Ovary (tissue), 3 donors: ENCODE results near the gene PRKAG1.

Experiments used
- EP300 ChIP-seq: sonication (generic); formaldehyde crosslinking; IDR thresholded peaks from one replicate; pipeline ENCODE4 v1.6.1; 2017; ENCODE audit warnings: antibody characterized with exemption
- POLR2A ChIP-seq: fragments of 450-650 bp; IDR thresholded peaks from one replicate; pipeline ENCODE4 v1.6.1; 2017; ENCODE audit warnings: antibody characterized with exemption, mild to moderate bottlenecking, moderate library complexity
- TF ChIP-seq, protein P1 (sequence below), 3 donors: fragments of 450-650 bp in 2 of 3; fragments of 200-600 bp in 1 of 3; IDR thresholded peaks; one replicate each; pipeline versions ENCODE4 v1.5.1 to v1.8.0; 2016 to 2022; ENCODE audit warnings: antibody characterized with exemption in 3 of 3, mild to moderate bottlenecking in 1 of 3
- donor health status: DM: no; HTN: no; CAD: no.

DNA sequence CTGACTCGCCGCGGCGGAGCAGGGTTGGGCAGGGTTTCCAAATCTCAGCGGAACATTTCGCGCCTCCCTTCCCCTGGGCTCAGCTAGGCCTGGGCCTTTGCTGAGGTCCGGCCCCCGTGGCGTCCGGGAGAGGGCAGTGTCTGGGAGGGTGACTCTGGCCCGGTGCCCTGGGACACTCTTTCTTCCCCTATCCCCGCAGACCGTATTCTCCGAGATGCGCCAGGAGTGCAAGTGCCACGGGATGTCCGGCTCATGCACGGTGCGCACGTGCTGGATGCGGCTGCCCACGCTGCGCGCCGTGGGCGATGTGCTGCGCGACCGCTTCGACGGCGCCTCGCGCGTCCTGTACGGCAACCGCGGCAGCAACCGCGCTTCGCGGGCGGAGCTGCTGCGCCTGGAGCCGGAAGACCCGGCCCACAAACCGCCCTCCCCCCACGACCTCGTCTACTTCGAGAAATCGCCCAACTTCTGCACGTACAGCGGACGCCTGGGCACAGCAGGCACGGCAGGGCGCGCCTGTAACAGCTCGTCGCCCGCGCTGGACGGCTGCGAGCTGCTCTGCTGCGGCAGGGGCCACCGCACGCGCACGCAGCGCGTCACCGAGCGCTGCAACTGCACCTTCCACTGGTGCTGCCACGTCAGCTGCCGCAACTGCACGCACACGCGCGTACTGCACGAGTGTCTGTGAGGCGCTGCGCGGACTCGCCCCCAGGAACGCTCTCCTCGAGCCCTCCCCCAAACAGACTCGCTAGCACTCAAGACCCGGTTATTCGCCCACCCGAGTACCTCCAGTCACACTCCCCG, 37.4 kb downstream of the PRKAG1 start:
- TF ChIP-seq, protein P1, sequence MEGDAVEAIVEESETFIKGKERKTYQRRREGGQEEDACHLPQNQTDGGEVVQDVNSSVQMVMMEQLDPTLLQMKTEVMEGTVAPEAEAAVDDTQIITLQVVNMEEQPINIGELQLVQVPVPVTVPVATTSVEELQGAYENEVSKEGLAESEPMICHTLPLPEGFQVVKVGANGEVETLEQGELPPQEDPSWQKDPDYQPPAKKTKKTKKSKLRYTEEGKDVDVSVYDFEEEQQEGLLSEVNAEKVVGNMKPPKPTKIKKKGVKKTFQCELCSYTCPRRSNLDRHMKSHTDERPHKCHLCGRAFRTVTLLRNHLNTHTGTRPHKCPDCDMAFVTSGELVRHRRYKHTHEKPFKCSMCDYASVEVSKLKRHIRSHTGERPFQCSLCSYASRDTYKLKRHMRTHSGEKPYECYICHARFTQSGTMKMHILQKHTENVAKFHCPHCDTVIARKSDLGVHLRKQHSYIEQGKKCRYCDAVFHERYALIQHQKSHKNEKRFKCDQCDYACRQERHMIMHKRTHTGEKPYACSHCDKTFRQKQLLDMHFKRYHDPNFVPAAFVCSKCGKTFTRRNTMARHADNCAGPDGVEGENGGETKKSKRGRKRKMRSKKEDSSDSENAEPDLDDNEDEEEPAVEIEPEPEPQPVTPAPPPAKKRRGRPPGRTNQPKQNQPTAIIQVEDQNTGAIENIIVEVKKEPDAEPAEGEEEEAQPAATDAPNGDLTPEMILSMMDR (IDR thresholded peaks at IDR 0.05), result no peak
- TF ChIP-seq POLR2A (no peak), EP300 (no peak)
